NCI-H524 treated with DMSO at 0.1 percent for 48 hours (cell line): ENCODE data around the gene HCN2.

Source experiments
- DNase-seq: peaks from one replicate; lab custom pipeline; 2025; lab: John Stamatoyannopoulos, UW

Gene HCN2

DNA sequence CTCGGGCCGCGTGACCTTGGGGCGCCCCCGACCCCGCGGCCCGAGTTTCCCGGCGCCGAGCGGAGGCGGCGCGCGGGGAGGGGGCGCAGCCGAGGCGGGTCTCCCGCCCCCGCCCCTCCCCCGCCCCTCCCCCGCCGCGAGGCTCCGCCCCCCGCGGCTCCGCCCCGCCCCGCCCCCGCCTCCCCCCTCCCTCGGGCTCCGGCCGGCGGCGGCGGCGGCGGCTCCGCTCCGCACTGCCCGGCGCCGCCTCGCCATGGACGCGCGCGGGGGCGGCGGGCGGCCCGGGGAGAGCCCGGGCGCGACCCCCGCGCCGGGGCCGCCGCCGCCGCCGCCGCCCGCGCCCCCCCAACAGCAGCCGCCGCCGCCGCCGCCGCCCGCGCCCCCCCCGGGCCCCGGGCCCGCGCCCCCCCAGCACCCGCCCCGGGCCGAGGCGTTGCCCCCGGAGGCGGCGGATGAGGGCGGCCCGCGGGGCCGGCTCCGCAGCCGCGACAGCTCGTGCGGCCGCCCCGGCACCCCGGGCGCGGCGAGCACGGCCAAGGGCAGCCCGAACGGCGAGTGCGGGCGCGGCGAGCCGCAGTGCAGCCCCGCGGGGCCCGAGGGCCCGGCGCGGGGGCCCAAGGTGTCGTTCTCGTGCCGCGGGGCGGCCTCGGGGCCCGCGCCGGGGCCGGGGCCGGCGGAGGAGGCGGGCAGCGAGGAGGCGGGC lies at the start of gene HCN2:
Gene HCN2 (plus strand): TSS at position 189 of the 703 bp plus-strand sequence. CDS start 65 bp downstream, at position 254.
- DNase-seq: no peak

- no peak for DNase-seq
Observed at GRCh38 chr19:540867-541637, 48.6 kb upstream of the HCN2 start.

DNA sequence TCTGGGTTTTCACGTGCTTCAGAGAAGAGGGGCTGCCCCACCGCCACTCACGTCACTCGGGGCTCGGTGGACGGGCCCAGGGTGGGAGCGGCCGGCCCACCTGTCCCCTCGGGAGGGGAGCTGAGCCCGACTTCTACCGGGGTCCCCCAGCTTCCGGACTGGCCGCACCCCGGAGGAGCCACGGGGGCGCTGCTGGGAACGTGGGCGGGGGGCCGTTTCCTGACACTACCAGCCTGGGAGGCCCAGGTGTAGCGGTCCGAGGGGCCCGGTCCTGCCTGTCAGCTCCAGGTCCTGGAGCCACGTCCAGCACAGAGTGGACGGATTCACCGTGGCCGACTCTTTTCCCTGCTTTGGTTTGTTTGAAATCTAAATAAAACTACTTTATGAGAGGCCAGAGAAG lies 48.0 kb upstream of the HCN2 start:
- DNase-seq: no peak

DNA sequence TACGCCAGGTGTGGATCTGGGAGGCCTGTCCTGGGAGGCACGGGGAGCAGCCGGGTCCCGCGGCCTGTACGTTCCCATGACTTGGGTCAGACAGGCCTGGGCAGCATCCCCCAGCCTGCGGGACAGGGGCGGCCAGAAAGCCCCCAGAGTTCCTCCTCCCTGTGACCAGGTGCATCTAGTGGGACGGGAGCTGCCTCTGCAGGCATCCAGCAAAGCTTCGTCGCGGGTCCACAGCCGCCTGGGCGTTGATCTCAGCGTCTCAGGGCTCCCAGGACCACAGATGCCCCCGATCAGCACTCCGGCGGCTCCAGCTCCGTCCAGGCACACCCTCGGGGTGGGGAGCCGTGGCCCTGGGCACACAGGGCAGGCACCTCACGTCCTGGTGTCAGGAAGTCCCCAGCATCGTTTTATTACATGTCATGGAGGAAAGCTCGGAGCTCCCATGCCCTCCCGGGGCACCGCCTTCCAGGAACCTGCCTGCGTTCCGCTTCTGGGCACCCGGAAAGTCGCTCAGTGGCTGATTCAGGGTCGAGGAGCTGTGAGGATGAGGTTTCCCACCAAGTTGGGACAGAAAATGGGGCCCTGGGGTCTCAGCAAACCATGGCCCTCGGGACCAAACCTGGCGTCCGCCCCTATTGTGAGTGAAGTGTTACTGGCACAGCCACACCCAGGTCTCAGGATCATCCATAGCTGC lies 47.4 kb upstream of the HCN2 start:
- no peak for DNase-seq

DNA sequence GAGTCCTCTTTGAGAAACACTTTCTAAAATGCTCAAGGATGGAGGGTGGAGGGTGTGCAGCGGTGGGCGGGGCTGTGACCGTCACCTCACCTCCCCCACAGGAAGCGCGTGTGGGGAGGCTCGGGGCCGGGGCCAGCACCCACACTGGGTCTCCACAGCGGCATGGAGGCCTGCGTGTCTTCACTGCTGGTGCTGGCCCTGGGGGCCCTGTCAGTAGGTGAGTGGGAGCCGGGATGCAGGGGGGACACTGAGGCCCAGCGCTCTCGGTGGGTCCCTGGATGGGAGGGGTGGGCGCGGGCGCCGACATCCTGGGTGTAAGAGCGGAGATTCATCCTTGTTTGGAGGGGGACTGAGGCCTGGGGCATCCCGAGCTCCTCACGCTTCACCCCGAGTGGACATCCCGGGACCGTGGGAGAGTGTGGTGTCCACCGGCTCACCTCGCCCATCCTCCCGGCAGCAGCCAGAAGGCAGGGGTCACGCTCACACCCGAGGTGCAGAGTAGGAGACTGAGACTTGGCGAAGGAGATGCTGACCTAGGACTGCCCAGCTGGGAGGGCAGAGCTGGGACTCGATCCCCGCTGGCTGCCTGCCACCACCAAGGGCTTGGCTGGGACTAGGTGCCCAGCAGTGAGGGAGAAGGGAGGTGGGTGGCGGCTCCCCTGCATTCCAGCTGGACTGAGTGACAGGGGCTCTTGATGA lies 45.6 kb upstream of the HCN2 start, which contains the start of gene GZMM:
Gene GZMM (plus strand): TSS at position 144 of the 699 bp plus-strand sequence. CDS start 19 bp downstream, at position 163.
- DNase-seq: no peak

GRCh38 chr19:547117-547516 lies 42.6 kb upstream of the HCN2 start:
- no peak for DNase-seq

GRCh38 chr19:547836-548720 lies 41.6 kb upstream of the HCN2 start:
- DNase-seq: no peak

DNA sequence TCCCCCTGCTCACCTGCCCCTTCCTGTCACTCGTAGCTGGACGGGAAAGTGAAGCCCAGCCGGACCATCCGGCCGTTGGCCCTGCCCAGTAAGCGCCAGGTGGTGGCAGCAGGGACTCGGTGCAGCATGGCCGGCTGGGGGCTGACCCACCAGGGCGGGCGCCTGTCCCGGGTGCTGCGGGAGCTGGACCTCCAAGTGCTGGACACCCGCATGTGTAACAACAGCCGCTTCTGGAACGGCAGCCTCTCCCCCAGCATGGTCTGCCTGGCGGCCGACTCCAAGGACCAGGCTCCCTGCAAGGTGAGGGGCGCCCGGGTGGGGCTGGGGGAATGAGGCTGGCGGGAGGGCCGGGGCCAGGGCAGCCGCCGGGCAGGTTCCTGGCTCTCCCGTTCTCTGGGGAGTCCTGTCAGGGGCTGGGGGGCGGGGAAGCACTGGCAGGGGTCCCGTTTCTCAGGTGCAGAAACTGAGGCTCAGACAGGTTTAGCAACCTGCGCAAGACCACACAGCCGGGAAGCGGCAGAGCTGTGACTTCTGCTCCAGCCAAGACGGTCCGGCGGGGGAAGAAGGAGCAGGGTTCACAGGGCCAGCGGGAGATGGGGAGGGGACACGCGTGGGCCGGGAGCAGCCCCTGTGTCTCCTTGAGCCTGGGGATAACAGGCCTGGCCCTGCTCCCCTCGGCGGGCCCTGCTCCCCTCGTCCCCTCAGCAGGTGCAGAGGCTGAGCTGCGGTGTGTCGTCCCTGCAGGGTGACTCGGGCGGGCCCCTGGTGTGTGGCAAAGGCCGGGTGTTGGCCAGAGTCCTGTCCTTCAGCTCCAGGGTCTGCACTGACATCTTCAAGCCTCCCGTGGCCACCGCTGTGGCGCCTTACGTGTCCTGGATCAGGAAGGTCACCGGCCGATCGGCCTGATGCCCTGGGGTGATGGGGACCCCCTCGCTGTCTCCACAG lies 40.5 kb upstream of the HCN2 start:
- DNase-seq: no peak

- no peak for DNase-seq
Observed at GRCh38 chr19:554817-555216, 34.9 kb upstream of the HCN2 start.

DNA sequence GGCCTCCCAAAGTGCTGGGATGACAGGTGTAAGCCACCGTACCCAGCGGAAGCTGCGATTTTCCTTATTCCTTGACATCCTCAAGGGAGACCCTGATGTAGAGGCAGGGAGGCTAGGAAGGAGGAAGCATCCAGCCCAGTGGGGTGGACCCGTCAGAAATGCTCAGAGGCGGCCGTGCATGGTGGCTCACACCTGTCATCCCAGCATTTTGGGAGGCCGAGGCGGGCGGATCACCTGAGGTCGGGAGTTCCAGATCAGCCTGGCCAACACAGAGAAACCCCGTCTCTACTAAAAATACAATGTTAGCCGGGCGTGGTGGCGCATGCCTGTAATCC lies 34.2 kb upstream of the HCN2 start:
- DNase-seq: no peak

- DNase-seq: no peak
Observed at GRCh38 chr19:556611-557382, 32.9 kb upstream of the HCN2 start.

GRCh38 chr19:558770-559439 lies 30.8 kb upstream of the HCN2 start:
- no peak for DNase-seq

DNA sequence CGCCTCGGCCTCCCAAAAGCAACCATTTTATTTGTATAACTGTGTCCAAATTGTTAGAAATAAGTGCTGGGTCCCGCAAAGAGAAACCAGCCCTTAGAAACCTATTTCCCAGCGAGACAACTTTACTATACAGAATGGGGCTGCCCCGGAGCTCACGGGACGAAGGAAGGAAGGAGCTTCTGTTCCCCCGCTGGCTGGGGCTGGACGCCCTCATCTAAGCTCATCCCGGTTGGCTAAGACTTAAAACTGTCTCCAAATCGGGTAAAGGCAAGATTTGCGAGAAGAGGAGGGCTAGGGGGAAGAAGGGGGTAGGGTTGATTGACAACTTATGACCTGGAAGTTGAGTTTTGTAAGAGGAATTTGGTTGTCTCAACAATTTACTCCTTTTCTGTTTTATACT lies 29.6 kb upstream of the HCN2 start:
- no peak for DNase-seq

- no peak for DNase-seq
Observed at GRCh38 chr19:566403-566802, 23.3 kb upstream of the HCN2 start.

GRCh38 chr19:566844-567243 lies 22.8 kb upstream of the HCN2 start:
- no peak for DNase-seq

GRCh38 chr19:567296-567900 lies 22.3 kb upstream of the HCN2 start:
- DNase-seq: no peak

- DNase-seq: no peak
Observed at GRCh38 chr19:570251-570686, 19.4 kb upstream of the HCN2 start.

DNA sequence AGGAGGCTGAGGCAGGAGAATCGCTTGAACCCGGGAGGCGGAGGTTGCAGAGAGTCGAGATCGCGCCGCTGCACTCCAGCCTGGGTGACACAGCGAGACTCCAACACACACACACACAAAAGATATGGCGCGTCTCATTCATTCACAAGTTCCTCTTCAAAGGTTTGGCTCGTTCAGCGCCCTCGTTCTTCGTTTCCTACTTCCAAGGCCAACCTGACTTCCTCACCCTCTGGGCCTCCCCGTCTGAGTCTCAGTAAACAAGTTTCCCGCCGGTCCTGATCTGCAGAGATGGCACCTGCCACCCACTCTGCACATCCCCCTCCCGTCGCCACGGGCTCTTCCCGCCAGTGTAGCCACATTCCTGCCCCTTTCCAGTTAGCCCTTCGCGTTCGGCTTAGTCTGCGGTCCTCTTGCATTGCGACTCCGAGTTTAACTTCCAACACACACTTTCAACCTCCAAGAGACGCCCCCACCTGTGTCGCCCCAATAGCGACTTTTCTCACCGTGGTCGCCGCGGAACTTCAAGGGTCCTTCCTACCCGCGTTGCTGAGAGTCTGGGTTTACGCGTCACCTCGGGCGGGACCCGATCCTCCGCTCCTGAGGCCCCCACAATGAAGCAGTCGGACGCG lies 18.6 kb upstream of the HCN2 start:
- peak; percentile 39 for DNase-seq
